K562 (cell line): Measurements from ENCODE around the gene TBATA.

ENCODE experiments used
- EP300 ChIP-seq: IDR thresholded peaks from 2 replicates; pipeline ENCODE4 v1.6.1; 2012; ENCODE audit warnings: low read length, improper control_type of control experiment
- EZH2 ChIP-seq: IDR thresholded peaks from 2 replicates; pipeline ENCODE4 v1.6.1; 2012; ENCODE audit warnings: low read depth, mild to moderate bottlenecking, inconsistent platforms, low read length, borderline replicate concordance
- MBD2 ChIP-seq: sonication (generic); IDR thresholded peaks from 2 replicates; pipeline ENCODE4 v1.6.1; 2016; ENCODE audit warnings: low read depth, borderline replicate concordance
- ZFP1 ChIP-seq: fragments of 450-650 bp; formaldehyde crosslinking; IDR thresholded peaks from 2 replicates; pipeline ENCODE4 v1.4.0; 2020; ENCODE audit warnings: mild to moderate bottlenecking, mixed read lengths
- ZNF589 ChIP-seq: fragments of 200-800 bp; sonication (Bioruptor generic); IDR thresholded peaks from 2 replicates; pipeline ENCODE4 v1.6.1; 2016; ENCODE audit warnings: low read depth, missing genetic modification characterization, missing compliant biosample characterization
- TF ChIP-seq, protein P1 (sequence below): fragments of 450-650 bp; IDR thresholded peaks from 2 replicates; pipeline ENCODE4 v1.6.1; 2016; ENCODE audit warnings: missing biosample characterization, missing genetic modification characterization
- TF ChIP-seq, protein P2 (sequence below), 3 experiments: IDR thresholded peaks in 2 of 3; conservative IDR thresholded peaks in 1 of 3; 2 replicates each; pipeline ENCODE4 v1.5.1; 2011 to 2012; ENCODE audit warnings: low read length in 3 of 3, mild to moderate bottlenecking in 3 of 3, control low read depth in 2 of 3, improper control_type of control experiment in 1 of 3, inconsistent platforms in 1 of 3, low read depth in 1 of 3, mixed read lengths in 1 of 3, moderate library complexity in 1 of 3; ENCODE audit not compliant: insufficient read depth in 2 of 3

- TF ChIP-seq EZH2, result no peak
- no peak for TF ChIP-seq ZNF589 (CRISPR knock-in tag)
- no peak for TF ChIP-seq EP300
- no peak for TF ChIP-seq ZFP1 (CRISPR knock-in tag)
- no peak for TF ChIP-seq MBD2
- TF ChIP-seq, protein P1, sequence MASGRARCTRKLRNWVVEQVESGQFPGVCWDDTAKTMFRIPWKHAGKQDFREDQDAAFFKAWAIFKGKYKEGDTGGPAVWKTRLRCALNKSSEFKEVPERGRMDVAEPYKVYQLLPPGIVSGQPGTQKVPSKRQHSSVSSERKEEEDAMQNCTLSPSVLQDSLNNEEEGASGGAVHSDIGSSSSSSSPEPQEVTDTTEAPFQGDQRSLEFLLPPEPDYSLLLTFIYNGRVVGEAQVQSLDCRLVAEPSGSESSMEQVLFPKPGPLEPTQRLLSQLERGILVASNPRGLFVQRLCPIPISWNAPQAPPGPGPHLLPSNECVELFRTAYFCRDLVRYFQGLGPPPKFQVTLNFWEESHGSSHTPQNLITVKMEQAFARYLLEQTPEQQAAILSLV (tag), result no peak
- TF ChIP-seq, protein P2, sequence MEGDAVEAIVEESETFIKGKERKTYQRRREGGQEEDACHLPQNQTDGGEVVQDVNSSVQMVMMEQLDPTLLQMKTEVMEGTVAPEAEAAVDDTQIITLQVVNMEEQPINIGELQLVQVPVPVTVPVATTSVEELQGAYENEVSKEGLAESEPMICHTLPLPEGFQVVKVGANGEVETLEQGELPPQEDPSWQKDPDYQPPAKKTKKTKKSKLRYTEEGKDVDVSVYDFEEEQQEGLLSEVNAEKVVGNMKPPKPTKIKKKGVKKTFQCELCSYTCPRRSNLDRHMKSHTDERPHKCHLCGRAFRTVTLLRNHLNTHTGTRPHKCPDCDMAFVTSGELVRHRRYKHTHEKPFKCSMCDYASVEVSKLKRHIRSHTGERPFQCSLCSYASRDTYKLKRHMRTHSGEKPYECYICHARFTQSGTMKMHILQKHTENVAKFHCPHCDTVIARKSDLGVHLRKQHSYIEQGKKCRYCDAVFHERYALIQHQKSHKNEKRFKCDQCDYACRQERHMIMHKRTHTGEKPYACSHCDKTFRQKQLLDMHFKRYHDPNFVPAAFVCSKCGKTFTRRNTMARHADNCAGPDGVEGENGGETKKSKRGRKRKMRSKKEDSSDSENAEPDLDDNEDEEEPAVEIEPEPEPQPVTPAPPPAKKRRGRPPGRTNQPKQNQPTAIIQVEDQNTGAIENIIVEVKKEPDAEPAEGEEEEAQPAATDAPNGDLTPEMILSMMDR (IDR thresholded peaks at IDR 0.05 in 2 of 3, conservative IDR thresholded peaks at IDR 0.05 in 1 of 3; ENCODE audit: insufficient read depth in 2 of 3, low read depth in 1 of 3, low read length in 3 of 3), result peak; percentile 21 to 35 (median 30); a peak in 3 of 6 replicates
Observed at GRCh38 chr10:70761031-70761601, 24.1 kb downstream of the TBATA start.
